Hepatocyte (in vitro differentiated cells): Measurements from ENCODE around the gene IL15.

Experiments used
- EZH2 ChIP-seq: fragments of 200-600 bp; sonication (generic); IDR thresholded peaks from 2 replicates; pipeline ENCODE4 v1.6.1; 2016; ENCODE audit warnings: antibody characterized with exemption, mild to moderate bottlenecking, borderline replicate concordance
- EZH2phosphoT487 ChIP-seq: fragments of 200-600 bp; sonication (generic); IDR thresholded peaks from one replicate; pipeline ENCODE4 v1.6.1; 2018; ENCODE audit warnings: antibody characterized with exemption, mild to moderate bottlenecking, low read depth, moderate library complexity; ENCODE audit not compliant: unreplicated experiment, severe bottlenecking
- TF ChIP-seq, protein P1 (sequence below): fragments of 200-600 bp; sonication (generic); IDR thresholded peaks from 2 replicates; pipeline ENCODE4 v1.5.1; 2016; ENCODE audit warnings: antibody characterized with exemption, mild to moderate bottlenecking; ENCODE audit not compliant: poor library complexity

DNA sequence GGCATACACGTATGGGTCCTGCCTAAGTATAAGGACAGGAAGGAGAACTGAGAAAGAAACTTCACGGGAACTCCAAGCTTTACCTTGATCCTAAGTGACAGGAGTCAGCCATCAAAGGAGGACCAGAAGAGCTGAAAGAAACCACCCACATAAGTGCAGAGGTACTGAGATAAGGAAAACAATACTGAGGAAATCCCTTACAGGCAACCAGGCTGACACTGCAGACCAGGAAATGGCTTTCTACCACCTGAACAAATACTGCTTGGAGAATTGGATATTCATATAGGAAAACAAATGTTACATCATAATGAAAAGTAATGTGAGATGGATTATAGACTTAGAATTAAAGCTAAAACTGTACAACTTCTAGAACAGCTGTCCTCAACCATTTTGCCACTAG, 127.0 kb downstream of the IL15 start:
- TF ChIP-seq EZH2phosphoT487 (no peak), EZH2 (no peak)
- TF ChIP-seq, protein P1, sequence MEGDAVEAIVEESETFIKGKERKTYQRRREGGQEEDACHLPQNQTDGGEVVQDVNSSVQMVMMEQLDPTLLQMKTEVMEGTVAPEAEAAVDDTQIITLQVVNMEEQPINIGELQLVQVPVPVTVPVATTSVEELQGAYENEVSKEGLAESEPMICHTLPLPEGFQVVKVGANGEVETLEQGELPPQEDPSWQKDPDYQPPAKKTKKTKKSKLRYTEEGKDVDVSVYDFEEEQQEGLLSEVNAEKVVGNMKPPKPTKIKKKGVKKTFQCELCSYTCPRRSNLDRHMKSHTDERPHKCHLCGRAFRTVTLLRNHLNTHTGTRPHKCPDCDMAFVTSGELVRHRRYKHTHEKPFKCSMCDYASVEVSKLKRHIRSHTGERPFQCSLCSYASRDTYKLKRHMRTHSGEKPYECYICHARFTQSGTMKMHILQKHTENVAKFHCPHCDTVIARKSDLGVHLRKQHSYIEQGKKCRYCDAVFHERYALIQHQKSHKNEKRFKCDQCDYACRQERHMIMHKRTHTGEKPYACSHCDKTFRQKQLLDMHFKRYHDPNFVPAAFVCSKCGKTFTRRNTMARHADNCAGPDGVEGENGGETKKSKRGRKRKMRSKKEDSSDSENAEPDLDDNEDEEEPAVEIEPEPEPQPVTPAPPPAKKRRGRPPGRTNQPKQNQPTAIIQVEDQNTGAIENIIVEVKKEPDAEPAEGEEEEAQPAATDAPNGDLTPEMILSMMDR, result no peak
